PC-3 (cell line): ENCODE data around the gene DOK3.

Experiments used
- EZH2phosphoT487 ChIP-seq: fragments of 300-600 bp; sonication (generic); IDR thresholded peaks from 2 replicates; pipeline ENCODE4 v1.6.1; 2018; ENCODE audit warnings: mild to moderate bottlenecking, antibody characterized with exemption, low read length, borderline replicate concordance
- TF ChIP-seq, protein P1 (sequence below): fragments of 300-600 bp; sonication (generic); conservative IDR thresholded peaks from 2 replicates; pipeline ENCODE4 v1.5.1; 2017; ENCODE audit warnings: antibody characterized with exemption, low read depth, mild to moderate bottlenecking, low read length

DNA sequence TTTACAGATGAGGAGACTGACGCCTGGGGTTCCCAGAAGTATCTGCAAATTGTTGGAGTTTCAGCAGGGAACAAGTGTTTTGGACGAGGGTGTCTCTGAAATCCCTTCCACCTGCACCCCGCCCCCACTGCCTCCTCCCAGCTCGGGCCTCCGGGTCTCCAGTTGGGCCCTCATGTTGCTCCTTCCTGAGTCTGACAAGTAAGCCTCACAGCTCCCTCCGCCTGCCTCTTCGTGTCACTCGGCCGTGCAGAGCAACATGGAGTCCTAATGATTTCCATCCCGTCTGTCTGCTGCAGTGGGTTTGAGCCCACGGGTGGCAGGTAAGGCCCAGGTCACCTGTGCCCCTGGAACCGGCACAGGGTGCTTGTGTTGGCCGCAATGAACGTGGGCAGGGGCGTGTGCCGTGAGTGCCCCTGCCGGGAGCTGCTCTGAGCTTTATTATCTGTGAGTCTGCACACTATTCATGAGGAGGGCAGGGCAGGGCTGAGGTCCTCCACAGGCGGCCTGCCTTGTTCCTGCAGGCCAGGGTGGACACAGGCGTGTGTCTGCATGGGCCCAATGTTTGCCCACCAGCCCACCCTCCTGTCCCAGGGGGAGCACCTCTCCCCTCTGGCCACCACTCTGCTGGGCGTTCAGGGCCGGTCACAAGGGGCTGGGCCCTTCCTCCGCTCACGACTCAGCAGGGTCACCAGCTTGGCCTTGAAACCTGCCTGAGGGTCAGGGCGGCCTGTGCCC lies 6.1 kb downstream of the DOK3 start:
- TF ChIP-seq, protein P1, sequence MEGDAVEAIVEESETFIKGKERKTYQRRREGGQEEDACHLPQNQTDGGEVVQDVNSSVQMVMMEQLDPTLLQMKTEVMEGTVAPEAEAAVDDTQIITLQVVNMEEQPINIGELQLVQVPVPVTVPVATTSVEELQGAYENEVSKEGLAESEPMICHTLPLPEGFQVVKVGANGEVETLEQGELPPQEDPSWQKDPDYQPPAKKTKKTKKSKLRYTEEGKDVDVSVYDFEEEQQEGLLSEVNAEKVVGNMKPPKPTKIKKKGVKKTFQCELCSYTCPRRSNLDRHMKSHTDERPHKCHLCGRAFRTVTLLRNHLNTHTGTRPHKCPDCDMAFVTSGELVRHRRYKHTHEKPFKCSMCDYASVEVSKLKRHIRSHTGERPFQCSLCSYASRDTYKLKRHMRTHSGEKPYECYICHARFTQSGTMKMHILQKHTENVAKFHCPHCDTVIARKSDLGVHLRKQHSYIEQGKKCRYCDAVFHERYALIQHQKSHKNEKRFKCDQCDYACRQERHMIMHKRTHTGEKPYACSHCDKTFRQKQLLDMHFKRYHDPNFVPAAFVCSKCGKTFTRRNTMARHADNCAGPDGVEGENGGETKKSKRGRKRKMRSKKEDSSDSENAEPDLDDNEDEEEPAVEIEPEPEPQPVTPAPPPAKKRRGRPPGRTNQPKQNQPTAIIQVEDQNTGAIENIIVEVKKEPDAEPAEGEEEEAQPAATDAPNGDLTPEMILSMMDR, result no peak
- no peak for TF ChIP-seq EZH2phosphoT487
